Measurements from ENCODE around the gene PRR23E. TPM values are rescaled to one million over a fixed set of nuclear protein-coding genes. Genes with fewer than 3 reads are reported as not detected.

The PRR23E gene
- total RNA-seq, 2 experiments from 2014 or later = not detected

GRCh38 chr3:127221037-127221436 is 28.1 kb downstream of the PRR23E start:
- ATAC-seq (ENCODE audit: poor library complexity) = no peak
- no peak overlapping the region for H3K27ac Mint-ChIP-seq
- peaks cover 14% of the 10 kb centered on the region for H3K27me3 Mint-ChIP-seq
- Histone ChIP-seq H3K9me3 (ENCODE audit: control insufficient read depth in 1 of 2, insufficient read depth in 1 of 2, low read length in 2 of 2) (peaks cover 7 to 12% of the 10 kb centered on the region in 2 experiments), H3K36me3 (ENCODE audit: insufficient read depth, low read length) (no peaks in the 10 kb centered on the region), H3K27me3 (ENCODE audit: control insufficient read depth in 1 of 2, insufficient read depth in 2 of 2, low read length in 2 of 2) (peaks cover 0 to 7% of the 10 kb centered on the region in 2 experiments), H3K4me1 (ENCODE audit: insufficient read depth, low read length) (no peaks in the 10 kb centered on the region), H3K27ac (ENCODE audit: low read depth in 1 of 2, low read length in 2 of 2) (no peak overlapping the region), H3K4me3 (ENCODE audit: low read length) (no peak overlapping the region)
- no peak for DNase-seq
- ChIA-PET CTCF (no interaction called here), POLR2A (no interaction called here)
- H3K36me3 Mint-ChIP-seq (ENCODE audit: low read depth) = no peaks in the 10 kb centered on the region
- H3K4me3 Mint-ChIP-seq = no peak overlapping the region
- TF ChIP-seq CTCF (IDR thresholded peaks at IDR 0.05) = no peak
- peaks cover 2% of the 10 kb centered on the region for H3K9me3 Mint-ChIP-seq
- H3K4me1 Mint-ChIP-seq (ENCODE audit: low read depth) = peaks cover 14% of the 10 kb centered on the region
- intact Hi-C loops (cut with DNase I, micrococcal nuclease) = no loop called here

- Histone ChIP-seq H3K4me1 (ENCODE audit: insufficient read depth, low read length) (no peaks in the 10 kb centered on the region), H3K27me3 (ENCODE audit: control insufficient read depth in 1 of 2, insufficient read depth in 2 of 2, low read length in 2 of 2) (peaks cover 0 to 7% of the 10 kb centered on the region in 2 experiments), H3K27ac (ENCODE audit: low read depth in 1 of 2, low read length in 2 of 2) (no peak overlapping the region), H3K36me3 (ENCODE audit: insufficient read depth, low read length) (no peaks in the 10 kb centered on the region), H3K9me3 (ENCODE audit: control insufficient read depth in 1 of 2, insufficient read depth in 1 of 2, low read length in 2 of 2) (peaks cover 7 to 12% of the 10 kb centered on the region in 2 experiments), H3K4me3 (ENCODE audit: low read length) (no peak overlapping the region)
- Mint-ChIP-seq H3K4me1 (ENCODE audit: low read depth) (peaks cover 19% of the 10 kb centered on the region), H3K36me3 (ENCODE audit: low read depth) (no peaks in the 10 kb centered on the region), H3K4me3 (no peak overlapping the region), H3K27me3 (peaks cover 14% of the 10 kb centered on the region), H3K9me3 (peaks cover 2% of the 10 kb centered on the region), H3K27ac (no peak overlapping the region)
- TF ChIP-seq CTCF (IDR thresholded peaks at IDR 0.05) = no peak
- POLR2A ChIA-PET = no interaction called here
- intact Hi-C loops (cut with DNase I, micrococcal nuclease) = no loop called here
- DNase-seq = no peak
- CTCF ChIA-PET = no interaction called here
- ATAC-seq (ENCODE audit: poor library complexity) = no peak
These were observed 28.6 kb downstream of the PRR23E start for GRCh38 chr3:127221446-127222035.

GRCh38 chr3:127222163-127222562 is 29.2 kb downstream of the PRR23E start:
- peaks cover 0 to 7% of the 10 kb centered on the region in 2 experiments for H3K27me3 ChIP-seq (ENCODE audit: control insufficient read depth in 1 of 2, insufficient read depth in 2 of 2, low read length in 2 of 2)
- peaks cover 7 to 16% of the 10 kb centered on the region in 2 experiments for H3K9me3 ChIP-seq (ENCODE audit: control insufficient read depth in 1 of 2, insufficient read depth in 1 of 2, low read length in 2 of 2)
- ChIA-PET POLR2A (no interaction called here), CTCF (no interaction called here)
- DNase-seq (no peak), ATAC-seq (ENCODE audit: poor library complexity) (no peak)
- Mint-ChIP-seq H3K4me1 (ENCODE audit: low read depth) (peaks cover 23% of the 10 kb centered on the region), H3K27ac (no peak overlapping the region), H3K4me3 (no peak overlapping the region), H3K36me3 (ENCODE audit: low read depth) (no peaks in the 10 kb centered on the region), H3K27me3 (peaks cover 14% of the 10 kb centered on the region), H3K9me3 (peaks cover 2% of the 10 kb centered on the region)
- H3K27ac ChIP-seq (ENCODE audit: low read depth in 1 of 2, low read length in 2 of 2) = no peak overlapping the region
- no peaks in the 10 kb centered on the region for H3K36me3 ChIP-seq (ENCODE audit: insufficient read depth, low read length)
- intact Hi-C loops (cut with DNase I, micrococcal nuclease) = no loop called here
- H3K4me1 ChIP-seq (ENCODE audit: insufficient read depth, low read length) = no peaks in the 10 kb centered on the region
- TF ChIP-seq CTCF (IDR thresholded peaks at IDR 0.05) = no peak
- H3K4me3 ChIP-seq (ENCODE audit: low read length) = no peak overlapping the region

Measured in CD4-positive, alpha-beta T cell (primary cell).